Activated CD4-positive, CD25-positive, alpha-beta regulatory T cell treated with anti-CD3 and anti-CD28 coated beads, Interleukin-2, amount 50 U/mL, for 24 hours (primary cell): ENCODE results near the gene FBXO47.

Experiments
- ATAC-seq, 2 donors: fragments of 150-1000 bp; cut with Tn5 transposase; one replicate each; pipeline ENCODE4 v1.10.0; 2021; ENCODE audit warnings: mild to moderate bottlenecking in 1 of 2, moderate library complexity in 1 of 2

The FBXO47 gene

GRCh38 chr17:38967290-38967738 is at the start of gene FBXO47:
TSS of gene FBXO47 (minus strand) at chr17:38967403. CDS start at chr17:38963025, 4,378 bp downstream.
- ATAC-seq, result peak; percentile 94 to 95

- peak in 1 of 2 donors; percentile 28 for ATAC-seq
These were observed 49.3 kb upstream of the FBXO47 start for GRCh38 chr17:39016193-39017153.

GRCh38 chr17:39015546-39015935 is 48.3 kb upstream of the FBXO47 start:
- no peak for ATAC-seq

- ATAC-seq, result no peak
These were observed 47.8 kb upstream of the FBXO47 start for GRCh38 chr17:39014795-39015545.

- ATAC-seq, result no peak
These were observed 47.0 kb upstream of the FBXO47 start for GRCh38 chr17:39014044-39014794.

GRCh38 chr17:39012725-39013124 is 45.5 kb upstream of the FBXO47 start:
- no peak for ATAC-seq

- ATAC-seq, result no peak
These were observed 44.8 kb upstream of the FBXO47 start for GRCh38 chr17:39011907-39012468.

- no peak for ATAC-seq
These were observed 42.4 kb upstream of the FBXO47 start for GRCh38 chr17:39009581-39010001.

GRCh38 chr17:39008633-39009032 is 41.4 kb upstream of the FBXO47 start:
- no peak for ATAC-seq

- ATAC-seq, result peak in 1 of 2 donors; percentile 38
These were observed 36.0 kb upstream of the FBXO47 start for GRCh38 chr17:39002991-39003715.

GRCh38 chr17:39001703-39002637 is 34.8 kb upstream of the FBXO47 start:
- no peak for ATAC-seq

GRCh38 chr17:39000021-39000601 is 32.9 kb upstream of the FBXO47 start:
- no peak for ATAC-seq

GRCh38 chr17:38996660-38997337 is 29.6 kb upstream of the FBXO47 start:
- ATAC-seq, result no peak

GRCh38 chr17:38994026-38994425 is 26.8 kb upstream of the FBXO47 start:
- ATAC-seq, result no peak

GRCh38 chr17:38984666-38985065 is 17.5 kb upstream of the FBXO47 start:
- no peak for ATAC-seq

- ATAC-seq, result peak; percentile 55 to 58
These were observed 15.9 kb upstream of the FBXO47 start for GRCh38 chr17:38982858-38983746.

- no peak for ATAC-seq
These were observed 14.4 kb upstream of the FBXO47 start for GRCh38 chr17:38981636-38982035.

- ATAC-seq, result no peak
These were observed 13.5 kb upstream of the FBXO47 start for GRCh38 chr17:38980490-38981217.
